Stomach (tissue), 4 donors: Measurements from ENCODE around the gene DLGAP1.

ENCODE experiments used
- EP300 ChIP-seq: sonication (generic); formaldehyde crosslinking; IDR thresholded peaks from one replicate; pipeline ENCODE4 v1.6.1; 2017; ENCODE audit warnings: antibody characterized with exemption
- POLR2A ChIP-seq, 4 donors: fragments of 450-650 bp; IDR thresholded peaks; one replicate each; pipeline ENCODE4 v1.6.1; 2016; ENCODE audit warnings: antibody characterized with exemption in 4 of 4, control low read depth in 2 of 4, mild to moderate bottlenecking in 1 of 4, moderate library complexity in 1 of 4
- TF ChIP-seq, protein P1 (sequence below), 7 experiments: fragments of 450-650 bp in 4 of 7; fragments of 200-600 bp in 3 of 7; sonication (generic) in 3 of 7; IDR thresholded peaks; one replicate each; pipeline ENCODE4 v1.5.1; 2016 to 2019; ENCODE audit warnings: antibody characterized with exemption in 7 of 7, control low read depth in 2 of 7, mild to moderate bottlenecking in 1 of 7

DNA sequence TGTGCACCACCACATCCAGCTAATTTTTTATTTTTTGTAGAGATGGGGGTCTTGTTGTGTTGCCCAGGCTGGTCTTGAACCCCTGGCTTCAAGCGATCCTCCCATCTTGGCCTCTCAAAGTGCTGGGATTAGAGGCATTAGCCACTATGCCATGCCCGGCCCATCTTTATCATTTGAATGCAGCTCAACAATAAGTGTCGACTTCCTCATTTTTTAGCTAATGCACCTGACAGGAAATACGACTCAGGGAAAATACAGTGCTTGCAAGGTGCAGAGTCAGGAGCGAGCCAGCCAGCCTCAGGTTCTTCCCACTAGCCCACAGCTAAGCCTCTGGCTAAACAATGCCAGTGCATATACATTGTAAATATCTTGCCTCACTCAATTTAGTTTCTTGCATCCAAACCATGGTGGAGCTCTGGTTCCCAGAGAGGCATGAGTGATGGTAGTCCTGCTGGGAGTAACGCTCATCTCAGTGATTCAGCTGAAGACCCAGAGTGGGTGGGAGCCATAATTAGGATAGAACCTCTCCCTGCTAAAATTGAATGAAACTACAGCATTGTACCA lies 870.1 kb downstream of the DLGAP1 start:
- TF ChIP-seq, protein P1, sequence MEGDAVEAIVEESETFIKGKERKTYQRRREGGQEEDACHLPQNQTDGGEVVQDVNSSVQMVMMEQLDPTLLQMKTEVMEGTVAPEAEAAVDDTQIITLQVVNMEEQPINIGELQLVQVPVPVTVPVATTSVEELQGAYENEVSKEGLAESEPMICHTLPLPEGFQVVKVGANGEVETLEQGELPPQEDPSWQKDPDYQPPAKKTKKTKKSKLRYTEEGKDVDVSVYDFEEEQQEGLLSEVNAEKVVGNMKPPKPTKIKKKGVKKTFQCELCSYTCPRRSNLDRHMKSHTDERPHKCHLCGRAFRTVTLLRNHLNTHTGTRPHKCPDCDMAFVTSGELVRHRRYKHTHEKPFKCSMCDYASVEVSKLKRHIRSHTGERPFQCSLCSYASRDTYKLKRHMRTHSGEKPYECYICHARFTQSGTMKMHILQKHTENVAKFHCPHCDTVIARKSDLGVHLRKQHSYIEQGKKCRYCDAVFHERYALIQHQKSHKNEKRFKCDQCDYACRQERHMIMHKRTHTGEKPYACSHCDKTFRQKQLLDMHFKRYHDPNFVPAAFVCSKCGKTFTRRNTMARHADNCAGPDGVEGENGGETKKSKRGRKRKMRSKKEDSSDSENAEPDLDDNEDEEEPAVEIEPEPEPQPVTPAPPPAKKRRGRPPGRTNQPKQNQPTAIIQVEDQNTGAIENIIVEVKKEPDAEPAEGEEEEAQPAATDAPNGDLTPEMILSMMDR (IDR thresholded peaks at IDR 0.05), result no peak
- TF ChIP-seq POLR2A (IDR thresholded peaks at IDR 0.05) (no peak), EP300 (no peak)
